Lower leg skin (tissue), 4 donors: ENCODE measurements around the gene EXOC6B. TPM values are rescaled to one million over a fixed set of nuclear protein-coding genes. Genes with fewer than 3 reads are reported as not detected.

Source experiments
- DNase-seq, 2 donors: peaks; one replicate each; pipeline ENCODE4 v3.0.0-alpha.2; 2019; ENCODE audit warnings: low spot score in 2 of 2
- H3K4me3 ChIP-seq: fragments of 200-600 bp; sonication (generic); 2 replicates; pipeline ENCODE4 v1.5.1; 2017; ENCODE audit warnings: mild to moderate bottlenecking, low read depth; ENCODE audit not compliant: poor library complexity, severe bottlenecking
- CTCF ChIP-seq, 3 donors: fragments of 450-650 bp; IDR thresholded peaks; one replicate each; pipeline ENCODE4 v1.5.1; 2016; ENCODE audit warnings: antibody characterized with exemption in 3 of 3, mild to moderate bottlenecking in 3 of 3, moderate library complexity in 2 of 3
- POLR2A ChIP-seq, 2 donors: fragments of 450-650 bp; IDR thresholded peaks; one replicate each; pipeline ENCODE4 v1.6.1; 2016 to 2017; ENCODE audit warnings: antibody characterized with exemption in 2 of 2, mild to moderate bottlenecking in 1 of 2, moderate library complexity in 1 of 2
- WGBS, 2 donors: methylation state at CpG; one replicate each; pipeline ENCODE4 v1.1.5; 2018; 5-methylcytosine and 5-hydroxymethylcytosine counted together
- intact Hi-C: fragments of 100-400 bp; cut with DNase I; formaldehyde crosslinking; loops from one replicate; pipeline ENCODE4 v1.15.0; 2023; ENCODE audit warnings: low total_unique reads
- total RNA-seq, 4 donors: library from RNA; depleted of rRNA; stranded (reverse); fragments of >200 nt; gene quantifications; one replicate each; pipeline ENCODE4 v1.1.0, GENCODE V29; 2016

The EXOC6B gene
- total RNA-seq, 4 donors from 2014 or later: 85.8 to 164 (median 103) TPM

DNA sequence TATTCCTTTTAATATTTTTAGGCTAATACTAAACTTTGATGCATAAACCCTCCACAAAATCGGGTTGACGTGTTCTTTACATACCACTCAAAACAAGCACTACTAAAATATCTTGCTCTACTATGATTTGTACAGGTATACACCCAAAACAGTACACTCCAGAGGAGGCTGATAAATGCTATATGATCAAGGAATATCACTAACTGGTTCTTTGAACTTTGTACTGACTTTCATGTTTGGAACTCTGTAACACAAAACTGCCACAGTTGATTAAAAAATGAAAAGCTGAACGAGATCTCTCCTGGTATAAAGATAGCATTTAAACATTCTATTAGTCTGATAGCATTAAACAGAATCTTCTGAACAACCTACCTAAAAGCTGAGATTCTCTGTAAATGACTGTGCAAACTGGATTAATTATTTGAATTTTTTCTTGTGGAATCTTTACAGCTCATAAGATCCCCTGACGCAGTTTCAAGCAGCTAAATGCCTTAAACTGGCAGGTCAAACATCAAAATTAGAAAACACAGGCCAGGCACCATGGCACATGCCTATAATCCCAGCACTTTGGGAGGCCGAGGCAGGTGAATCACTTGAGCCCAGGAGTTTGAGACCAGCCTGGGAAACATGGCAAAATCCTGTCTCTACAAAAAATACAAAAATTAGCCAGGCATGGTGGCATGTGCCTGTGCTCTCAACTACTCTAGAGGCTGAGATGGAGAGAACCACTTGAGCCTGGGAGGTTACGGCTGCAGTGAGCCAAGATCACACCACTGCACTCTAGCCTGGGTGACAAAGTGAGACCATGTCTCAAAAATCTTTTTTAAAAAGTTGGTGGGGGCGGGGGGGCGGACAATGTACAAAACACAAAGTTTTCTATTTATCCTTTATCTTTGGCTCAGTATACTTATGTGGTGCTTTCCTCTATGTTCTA is 150.6 kb downstream of the EXOC6B start:
- no peak overlapping the region for H3K4me3 ChIP-seq
- TF ChIP-seq POLR2A (IDR thresholded peaks at IDR 0.05) (no peak), CTCF (IDR thresholded peaks at IDR 0.05) (no peak)
- intact Hi-C loops: no loop called here
- no peak for DNase-seq
- WGBS, 2 donors: 93 to 94% methylated on average over 8 of the region's 8 CpGs

GRCh38 chr2:72673279-72673678 is 152.6 kb downstream of the EXOC6B start:
- DNase-seq: no peak
- WGBS, 2 donors: 95 to 98% methylated on average over 2 of the region's 2 CpGs
- H3K4me3 ChIP-seq: no peak overlapping the region
- no peak for TF ChIP-seq POLR2A (IDR thresholded peaks at IDR 0.05)
- TF ChIP-seq CTCF (IDR thresholded peaks at IDR 0.05): no peak
- intact Hi-C loops: no loop called here

DNA sequence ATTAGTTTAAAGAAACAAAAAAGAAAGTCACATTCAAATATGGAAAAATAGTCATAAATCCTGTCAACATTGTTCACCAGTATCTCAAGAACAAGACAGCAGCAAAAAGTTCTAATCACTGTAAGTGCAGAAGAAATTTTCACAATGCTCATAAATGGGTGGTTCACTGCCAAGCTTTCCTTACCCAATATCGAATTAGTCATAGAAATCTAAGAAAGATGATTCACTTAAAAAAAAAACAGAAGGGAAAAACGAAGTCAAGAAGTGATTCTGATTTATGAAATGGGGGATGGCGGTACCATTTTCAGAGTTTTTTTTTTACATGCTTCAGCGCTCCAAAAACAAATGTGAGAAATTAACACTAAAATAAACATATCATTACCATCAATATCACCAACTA is 156.7 kb downstream of the EXOC6B start:
- intact Hi-C loops: no loop called here
- H3K4me3 ChIP-seq: no peak overlapping the region
- DNase-seq: no peak
- WGBS, 2 donors: 53 to 55% methylated on average over 4 of the region's 4 CpGs
- TF ChIP-seq POLR2A (IDR thresholded peaks at IDR 0.05): no peak
- TF ChIP-seq CTCF (IDR thresholded peaks at IDR 0.05): no peak

GRCh38 chr2:72668647-72669046 is 157.2 kb downstream of the EXOC6B start:
- no peak overlapping the region for H3K4me3 ChIP-seq
- intact Hi-C loops: no loop called here
- no peak for DNase-seq
- TF ChIP-seq POLR2A (IDR thresholded peaks at IDR 0.05) (no peak), CTCF (IDR thresholded peaks at IDR 0.05) (no peak)
- WGBS, 2 donors: 93 to 96% methylated on average over 4 of the region's 4 CpGs

GRCh38 chr2:72665448-72665847 is 160.4 kb downstream of the EXOC6B start:
- H3K4me3 ChIP-seq: no peak overlapping the region
- WGBS, 2 donors: 97 to 100% methylated on average over 2 of the region's 2 CpGs
- TF ChIP-seq POLR2A (IDR thresholded peaks at IDR 0.05): no peak
- TF ChIP-seq CTCF (IDR thresholded peaks at IDR 0.05): no peak
- intact Hi-C loops: no loop called here
- no peak for DNase-seq
